GM12874 (cell line): ENCODE results near the gene MYOM3.

ENCODE experiments used
- TF ChIP-seq, protein P1 (sequence below): IDR thresholded peaks from 2 replicates; pipeline ENCODE4 v1.5.1; 2011; ENCODE audit warnings: low read depth, mild to moderate bottlenecking, control low read depth, low read length, moderate library complexity; ENCODE audit not compliant: insufficient read depth

MYOM3 gene

DNA sequence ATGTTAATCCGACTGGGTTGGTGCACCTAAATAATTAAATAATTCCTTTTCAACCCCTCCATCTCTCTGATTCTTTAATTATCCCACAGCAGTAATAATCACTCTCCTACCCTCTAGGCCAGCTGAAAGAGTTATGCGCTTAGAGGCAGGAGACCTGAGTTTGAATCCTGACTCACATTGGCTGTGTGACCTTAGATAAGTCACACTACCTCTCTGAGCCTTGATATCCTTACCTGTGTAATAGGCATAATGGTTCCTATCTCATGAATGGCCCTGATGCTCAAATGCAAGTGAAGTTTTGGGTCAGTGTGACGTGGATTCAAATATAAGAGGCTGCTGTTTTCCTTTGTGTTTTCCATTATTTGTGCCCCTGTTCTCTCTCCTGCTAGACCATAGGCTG is 8.1 kb downstream of the MYOM3 start:
- TF ChIP-seq, protein P1, sequence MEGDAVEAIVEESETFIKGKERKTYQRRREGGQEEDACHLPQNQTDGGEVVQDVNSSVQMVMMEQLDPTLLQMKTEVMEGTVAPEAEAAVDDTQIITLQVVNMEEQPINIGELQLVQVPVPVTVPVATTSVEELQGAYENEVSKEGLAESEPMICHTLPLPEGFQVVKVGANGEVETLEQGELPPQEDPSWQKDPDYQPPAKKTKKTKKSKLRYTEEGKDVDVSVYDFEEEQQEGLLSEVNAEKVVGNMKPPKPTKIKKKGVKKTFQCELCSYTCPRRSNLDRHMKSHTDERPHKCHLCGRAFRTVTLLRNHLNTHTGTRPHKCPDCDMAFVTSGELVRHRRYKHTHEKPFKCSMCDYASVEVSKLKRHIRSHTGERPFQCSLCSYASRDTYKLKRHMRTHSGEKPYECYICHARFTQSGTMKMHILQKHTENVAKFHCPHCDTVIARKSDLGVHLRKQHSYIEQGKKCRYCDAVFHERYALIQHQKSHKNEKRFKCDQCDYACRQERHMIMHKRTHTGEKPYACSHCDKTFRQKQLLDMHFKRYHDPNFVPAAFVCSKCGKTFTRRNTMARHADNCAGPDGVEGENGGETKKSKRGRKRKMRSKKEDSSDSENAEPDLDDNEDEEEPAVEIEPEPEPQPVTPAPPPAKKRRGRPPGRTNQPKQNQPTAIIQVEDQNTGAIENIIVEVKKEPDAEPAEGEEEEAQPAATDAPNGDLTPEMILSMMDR = no peak

DNA sequence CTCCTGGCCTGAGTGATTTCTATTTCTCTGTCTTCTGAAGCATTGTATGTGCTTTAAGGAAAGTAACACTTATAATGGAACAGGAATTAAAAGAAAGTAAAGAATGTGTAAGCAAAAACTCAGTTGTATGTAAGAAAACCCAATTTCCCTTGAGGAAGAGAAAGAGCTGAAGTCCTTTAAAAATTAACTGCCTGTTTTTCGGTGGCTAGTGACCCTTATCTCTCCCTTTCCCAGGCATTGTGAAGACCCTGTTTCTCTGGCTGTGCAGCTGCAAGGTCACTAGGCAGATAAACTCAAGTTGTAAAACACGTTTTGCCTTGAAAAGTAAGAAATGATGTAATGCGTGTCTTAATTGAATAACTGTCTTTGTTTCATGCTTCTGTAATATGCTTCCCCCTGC is 8.5 kb downstream of the MYOM3 start:
- TF ChIP-seq, protein P1 = no peak

DNA sequence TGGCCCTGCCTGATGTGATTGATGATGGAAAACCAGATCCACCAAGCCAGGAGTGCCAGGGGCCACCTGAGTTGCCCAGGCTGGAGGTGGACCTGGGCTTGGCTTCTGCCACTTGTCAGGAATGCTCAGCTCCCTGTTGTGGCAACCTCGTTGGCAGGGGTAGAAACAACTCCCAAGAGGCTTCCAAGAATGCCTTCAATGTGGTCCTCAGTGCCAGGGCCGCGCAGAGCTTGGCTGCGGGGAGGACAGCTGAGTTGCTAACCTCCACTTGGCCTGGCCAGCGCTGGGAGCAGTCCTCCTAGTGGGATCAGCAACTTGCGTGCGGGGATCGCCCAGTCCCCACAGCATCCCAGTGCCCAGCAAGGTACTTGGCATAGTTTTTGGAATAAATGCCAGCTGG is 9.0 kb downstream of the MYOM3 start:
- TF ChIP-seq, protein P1 = no peak

DNA sequence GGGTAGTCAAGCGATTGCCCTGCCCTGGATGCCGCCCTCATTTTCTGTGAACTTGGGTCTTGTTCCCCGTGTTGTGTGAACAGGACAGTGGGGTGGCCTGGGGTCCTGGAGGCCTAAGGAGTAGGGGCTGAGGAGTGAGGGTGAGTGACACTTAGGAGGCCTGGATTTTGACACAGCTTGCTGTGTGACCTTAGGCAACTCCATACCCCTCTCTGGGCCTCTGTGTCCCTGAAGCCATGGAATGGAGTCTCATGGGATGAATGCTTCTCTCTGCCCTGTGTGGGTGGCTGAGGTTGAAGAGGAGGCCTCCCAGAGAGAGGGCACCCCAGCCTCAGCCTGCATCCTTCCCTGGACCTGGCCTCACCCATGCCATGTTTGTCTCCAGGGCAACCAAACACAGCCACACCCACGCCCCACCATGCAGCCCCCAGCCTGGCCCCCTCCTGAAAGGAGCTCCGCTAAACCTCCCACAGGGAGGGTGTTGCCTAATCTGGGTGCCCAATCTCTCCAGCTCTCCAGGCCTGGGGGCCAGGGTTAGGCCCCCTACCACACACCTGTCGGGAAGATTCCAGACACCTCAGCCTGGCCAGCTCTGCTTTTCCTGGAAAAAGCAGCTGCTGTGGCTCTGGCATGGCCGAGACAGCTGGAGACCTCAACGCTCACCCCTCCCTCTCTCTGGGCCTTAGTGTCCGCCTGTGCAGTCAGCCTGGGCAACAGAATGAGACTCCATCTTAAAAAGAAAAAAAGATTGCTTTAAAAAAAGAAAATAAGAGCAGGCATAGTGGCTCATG is 9.9 kb downstream of the MYOM3 start:
- TF ChIP-seq, protein P1 = no peak

DNA sequence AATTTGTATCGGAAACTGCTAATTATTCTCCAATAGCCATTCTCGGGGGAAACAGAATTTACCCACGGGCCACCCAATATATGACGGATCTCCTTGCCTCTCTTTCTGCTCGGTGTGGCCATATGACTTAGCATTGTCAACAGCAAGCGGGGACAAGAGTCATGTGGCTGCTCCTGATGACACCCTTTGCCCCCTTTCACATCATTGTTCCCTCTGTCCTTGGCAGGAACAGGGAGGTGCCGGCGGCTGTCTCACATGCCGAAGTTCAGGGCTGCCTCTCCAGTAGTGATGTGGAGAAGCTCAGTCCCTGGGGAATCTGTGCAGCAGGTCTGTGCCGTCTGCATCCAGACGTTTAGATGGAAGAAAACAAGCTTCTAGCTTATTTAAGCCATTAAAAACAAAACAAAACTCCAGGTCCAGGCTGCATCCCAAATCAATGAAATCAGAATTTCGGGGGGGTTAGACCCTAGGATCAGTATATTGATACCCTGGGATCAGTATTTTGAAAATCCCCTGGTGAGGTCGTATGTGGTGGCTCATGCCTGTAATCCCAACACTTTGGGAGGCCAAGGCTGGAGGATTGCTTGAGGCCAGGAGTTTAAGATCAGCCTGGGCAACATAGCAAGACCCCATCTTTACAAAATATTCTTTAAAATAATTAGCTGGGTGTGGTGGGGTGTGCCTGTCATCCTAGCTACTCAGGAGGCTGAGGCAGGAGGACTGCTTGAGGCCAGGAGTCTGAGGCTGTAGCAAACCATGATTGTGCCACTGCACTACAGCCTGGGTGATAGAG is 10.8 kb downstream of the MYOM3 start:
- TF ChIP-seq, protein P1 = no peak

DNA sequence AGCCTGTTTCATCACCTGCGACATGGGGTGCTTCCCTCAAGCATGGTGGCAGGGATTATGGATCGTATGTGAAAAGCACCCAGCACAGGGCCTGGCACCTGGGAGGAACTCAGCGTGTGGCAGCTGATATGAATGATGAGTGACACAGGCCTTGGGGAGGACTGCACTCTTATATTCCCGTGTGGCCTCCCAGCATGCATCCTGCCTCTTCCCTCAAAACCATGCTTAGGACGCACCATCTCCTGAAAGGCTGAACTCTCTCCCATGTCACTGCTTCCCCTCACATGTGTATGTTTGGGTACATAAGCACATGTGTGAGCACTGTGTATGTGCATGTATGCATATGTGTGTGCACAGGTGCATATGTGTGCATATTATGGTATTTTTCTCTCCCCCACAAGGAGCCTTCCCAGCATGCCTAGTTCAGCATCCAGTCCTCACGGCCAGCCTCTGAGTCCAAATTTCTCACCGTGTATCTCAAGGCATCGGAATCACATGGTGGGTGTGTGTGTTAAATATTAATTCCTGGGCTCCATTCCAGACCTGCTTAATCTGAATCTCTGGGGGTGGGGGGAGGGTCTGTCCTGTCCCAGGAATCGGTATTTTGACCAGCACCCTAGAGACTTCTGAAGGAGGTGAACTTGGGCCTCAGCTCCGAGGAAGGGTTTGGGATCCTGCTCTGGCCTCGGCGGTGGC is 12.8 kb downstream of the MYOM3 start:
- TF ChIP-seq, protein P1 = no peak

DNA sequence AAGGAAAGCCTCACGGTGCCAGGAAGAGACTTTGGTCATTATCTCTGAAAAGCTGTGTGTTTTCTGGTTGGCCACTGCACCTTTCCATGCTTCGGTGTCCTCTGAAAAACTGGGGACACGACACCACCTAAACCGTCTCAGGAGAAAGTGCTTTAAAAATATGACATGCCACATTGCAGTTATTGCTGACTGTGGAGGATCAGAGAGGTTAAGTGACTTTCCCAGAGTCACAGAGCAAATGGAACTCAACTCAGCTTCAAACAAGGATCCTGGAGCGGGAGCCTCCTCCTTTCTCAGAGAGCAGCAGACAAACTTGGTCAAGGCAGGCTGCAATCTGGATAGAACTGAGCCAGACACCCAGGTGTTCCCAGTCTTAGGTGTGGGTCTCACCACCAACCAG is 13.8 kb downstream of the MYOM3 start:
- TF ChIP-seq, protein P1 = no peak
